ENCODE measurements around the gene MAPK11.

DNA sequence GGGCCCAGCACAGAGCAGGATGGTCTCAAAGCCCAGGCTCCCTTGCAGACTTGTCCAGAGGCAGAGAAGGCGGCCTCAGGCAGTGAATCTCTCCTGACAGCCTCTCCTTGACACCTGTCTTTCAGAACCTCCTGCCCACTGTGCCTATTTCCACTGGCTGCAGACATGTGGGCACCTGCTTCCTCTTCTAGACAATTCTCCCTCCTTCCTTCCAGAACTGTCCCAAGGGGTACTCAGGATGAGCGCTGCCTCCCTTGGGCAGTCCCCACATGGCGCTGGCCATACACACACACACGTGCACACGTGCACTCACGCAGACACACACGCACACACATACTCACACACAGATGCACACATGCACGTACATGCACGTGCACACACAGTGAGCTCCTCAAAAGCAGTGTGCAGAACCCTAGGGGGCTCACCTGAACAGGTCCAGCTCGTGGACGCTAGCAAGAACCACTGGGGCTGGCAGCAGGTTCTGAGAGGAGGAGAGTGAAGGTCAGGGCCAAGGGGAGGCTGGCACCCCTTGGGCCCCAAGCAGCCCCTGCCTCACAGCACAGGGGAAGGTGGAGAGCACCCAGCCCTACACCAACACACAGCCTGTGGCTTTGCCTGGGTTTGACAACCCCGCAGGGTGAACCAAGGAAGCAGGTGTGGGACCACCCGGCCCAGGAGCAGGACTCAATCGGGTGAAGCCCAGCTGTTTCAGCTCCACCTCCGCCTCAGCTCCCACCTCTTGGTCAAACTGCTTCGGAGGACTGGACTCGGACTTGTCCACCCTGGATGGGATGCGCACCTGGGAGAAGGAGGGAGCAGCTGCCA lies 45.3 kb upstream of the MAPK11 start:
- TF ChIP-seq CTCF (IDR thresholded peaks at IDR 0.05) = no peak
- no peak for TF ChIP-seq POLR2A (IDR thresholded peaks at IDR 0.05)

Data from esophagus squamous epithelium (tissue), 4 donors.